Endothelial cell of umbilical vein (primary cell): ENCODE measurements around the gene MRGPRF. TPM values are rescaled to one million over a fixed set of nuclear protein-coding genes. Genes with fewer than 3 reads are reported as not detected.

ENCODE experiments used
- BruUV-seq: library from RNA; stranded (reverse); fragments of 400-500 nt; replicated peaks from 2 replicates; lab custom pipeline; 2021; lab: Mats Ljungman, UMichigan
- CTCF ChIA-PET: fragments of 300-600, 350-600 bp; sonication (Branson Sonifier 250); formaldehyde crosslinking; loops from one replicate; lab custom pipeline; 2021; ENCODE audit warnings: antibody characterized with exemption, inconsistent platforms; lab: Charles Lee
- POLR2A ChIA-PET: fragments of 300-600, 350-600 bp; sonication (Branson Sonifier 250); formaldehyde crosslinking; loops from one replicate; lab custom pipeline; 2021; ENCODE audit warnings: antibody characterized with exemption, inconsistent platforms; lab: Charles Lee
- DNase-seq: peaks from one replicate; pipeline ENCODE4 v3.0.0-alpha.2; 2011; ENCODE audit warnings: low read depth, low spot score
- FAIRE-seq: peaks from 2 replicates; lab custom pipeline; 2011; peaks lifted over from hg19 to GRCh38; lab: Jason Lieb, UNC
- H2AFZ ChIP-seq: 2 replicates; pipeline ENCODE4 v1.6.0; 2012; ENCODE audit warnings: low read depth, low read length, control low read depth, inconsistent platforms
- H3K27ac ChIP-seq: 2 replicates; pipeline ENCODE4 v1.5.1; 2011; ENCODE audit warnings: low read depth, mild to moderate bottlenecking, control low read depth, low read length, moderate library complexity; ENCODE audit not compliant: insufficient read depth
- H3K27me3 ChIP-seq, 2 experiments: 2 replicates each; pipeline versions ENCODE4 v1.6.0 to v1.6.1; 2011; ENCODE audit warnings: low read length in 2 of 2, mixed read lengths in 1 of 2; ENCODE audit not compliant: control insufficient read depth in 2 of 2, insufficient read depth in 2 of 2
- H3K36me3 ChIP-seq, 2 experiments: 2 replicates in 1 of 2; 3 replicates in 1 of 2; pipeline ENCODE4 v1.5.1; 2011; ENCODE audit warnings: low read length in 2 of 2, mild to moderate bottlenecking in 1 of 2, moderate library complexity in 1 of 2; ENCODE audit not compliant: control insufficient read depth in 2 of 2, insufficient read depth in 2 of 2; ENCODE audit errors: extremely low read depth in 1 of 2
- H3K4me1 ChIP-seq: 3 replicates; pipeline ENCODE4 v1.5.1; 2011; ENCODE audit warnings: mild to moderate bottlenecking, low read length; ENCODE audit not compliant: control insufficient read depth, insufficient read depth; ENCODE audit errors: extremely low read depth
- H3K4me2 ChIP-seq: 2 replicates; pipeline ENCODE4 v1.6.1; 2011; ENCODE audit warnings: low read length, control low read depth, mixed read lengths; ENCODE audit not compliant: insufficient read depth
- H3K4me3 ChIP-seq, 3 experiments: fragments of 200-600 bp in 1 of 3; sonication (generic), shearing (Covaris generic) in 1 of 3; replicated peaks in 1 of 3; 2 replicates each; pipeline ENCODE4 v1.5.1; 2011 to 2016; ENCODE audit warnings: control low read depth in 3 of 3, low read length in 3 of 3, mild to moderate bottlenecking in 2 of 3, inconsistent platforms in 1 of 3, low read depth in 1 of 3, moderate library complexity in 1 of 3; ENCODE audit not compliant: insufficient read depth in 1 of 3
- H3K79me2 ChIP-seq: 2 replicates; pipeline ENCODE4 v1.6.0; 2012; ENCODE audit warnings: low read length, inconsistent platforms; ENCODE audit not compliant: control insufficient read depth, insufficient read depth
- H3K9ac ChIP-seq: replicated peaks from 2 replicates; pipeline ENCODE3; 2011; ENCODE audit warnings: low read length, control low read depth; ENCODE audit not compliant: insufficient read depth; ENCODE audit errors: extremely low read depth
- H3K9me1 ChIP-seq: replicated peaks from 3 replicates; pipeline ENCODE4 v1.6.0; 2011; ENCODE audit warnings: mild to moderate bottlenecking, low read length; ENCODE audit not compliant: control insufficient read depth, insufficient read depth; ENCODE audit errors: extremely low read depth
- H3K9me3 ChIP-seq: replicated peaks from 2 replicates; pipeline ENCODE4 v1.5.1; 2012; ENCODE audit warnings: low read length, inconsistent platforms; ENCODE audit not compliant: control insufficient read depth, insufficient read depth
- H4K20me1 ChIP-seq: replicated peaks from 2 replicates; pipeline ENCODE3; 2011; ENCODE audit warnings: mild to moderate bottlenecking, low read length; ENCODE audit not compliant: control insufficient read depth, insufficient read depth; ENCODE audit errors: extremely low read depth
- CTCF ChIP-seq, 2 donors: IDR thresholded peaks; 1 replicate in 1 of 2; 2 replicates in 1 of 2; pipeline ENCODE4 v1.5.1; 2011; ENCODE audit warnings: low read length in 2 of 2, mild to moderate bottlenecking in 2 of 2, moderate library complexity in 2 of 2, control low read depth in 1 of 2, inconsistent platforms in 1 of 2, low read depth in 1 of 2; ENCODE audit not compliant: insufficient read depth in 1 of 2; ENCODE audit errors: extremely low read depth in 1 of 2
- EZH2 ChIP-seq: IDR thresholded peaks from 2 replicates; pipeline ENCODE4 v1.6.1; 2012; ENCODE audit warnings: borderline replicate concordance, low read depth, mild to moderate bottlenecking, moderate library complexity, low read length, inconsistent platforms; ENCODE audit not compliant: severe bottlenecking
- FOS ChIP-seq: IDR thresholded peaks from 2 replicates; pipeline ENCODE4 v1.6.1; 2011; ENCODE audit warnings: mild to moderate bottlenecking, low read length, moderate library complexity, borderline replicate concordance; ENCODE audit not compliant: insufficient read depth
- GATA2 ChIP-seq: IDR thresholded peaks from 2 replicates; pipeline ENCODE4 v1.7.0; 2011; ENCODE audit warnings: low read depth, mild to moderate bottlenecking, moderate library complexity, mixed read lengths, low read length; ENCODE audit not compliant: insufficient read length, insufficient read depth
- JUN ChIP-seq: IDR thresholded peaks from 2 replicates; pipeline ENCODE4 v1.6.1; 2011; ENCODE audit warnings: borderline replicate concordance, low read depth; ENCODE audit not compliant: insufficient read length, insufficient read depth
- MAX ChIP-seq: IDR thresholded peaks from 2 replicates; pipeline ENCODE4 v1.6.1; 2011; ENCODE audit not compliant: insufficient read depth, insufficient read length
- MYC ChIP-seq: IDR thresholded peaks from one replicate; pipeline ENCODE4 v1.6.1; 2011; ENCODE audit warnings: mild to moderate bottlenecking, low read depth, low read length
- POLR2A ChIP-seq: IDR thresholded peaks from 2 replicates; pipeline ENCODE4 v1.6.1; 2012; ENCODE audit warnings: low read depth, mild to moderate bottlenecking, control low read depth, low read length
- POLR2AphosphoS5 ChIP-seq: IDR thresholded peaks from 2 replicates; pipeline ENCODE4 v1.6.1; 2012; ENCODE audit warnings: low read depth, mild to moderate bottlenecking, control low read depth, low read length, moderate library complexity; ENCODE audit not compliant: insufficient read depth
- dilution Hi-C: fragments of 300-500 bp; cut with MboI; formaldehyde crosslinking; loops from one replicate; pipeline ENCODE4 v1.15.0; 2019; ENCODE audit warnings: low sequenced_read_pairs; ENCODE audit not compliant: extremely low pct_ligation_motif_present
- intact Hi-C: fragments of 100-400 bp; cut with micrococcal nuclease; formaldehyde crosslinking; loops from one replicate; pipeline ENCODE4 v1.10.0; 2022
- polyA plus RNA-seq, 4 experiments: library from polyadenylated mRNA; depleted of rRNA in 3 of 4; stranded (reverse) in 3 of 4; unstranded in 1 of 4; fragments of >200 nt; gene quantifications; 2 replicates each; pipeline versions ENCODE4 v1.2.1 to v1.2.3, GENCODE V29; 2011 to 2012; ENCODE audit warnings: missing spikeins in 1 of 4
- total RNA-seq: library from RNA; stranded (reverse); gene quantifications from 2 replicates; pipeline ENCODE4 v1.2.3, GENCODE V29; 2021

MRGPRF gene
- total and polyA plus RNA-seq, 2 donors (not counting 3 experiments of a cell fraction or from before 2014, with no cell fraction given): not detected

GRCh38 chr11:68988491-68988890, 24.6 kb downstream of the MRGPRF start:
- no peaks in the 10 kb centered on the region for H3K9me3 ChIP-seq
- CTCF ChIA-PET: no interaction called here
- H3K27me3 ChIP-seq: peaks cover 6 to 18% of the 10 kb centered on the region in 2 experiments
- FAIRE-seq: no peak
- no peak overlapping the region for H3K9ac ChIP-seq
- no peak for TF ChIP-seq EZH2
- TF ChIP-seq POLR2A: no peak
- TF ChIP-seq POLR2AphosphoS5: no peak
- TF ChIP-seq FOS: no peak
- no peak for TF ChIP-seq MYC
- no peak for TF ChIP-seq MAX
- TF ChIP-seq CTCF (IDR thresholded peaks at IDR 0.05; ENCODE audit: extremely low read depth in 1 of 2, insufficient read depth in 1 of 2, low read depth in 1 of 2, low read length in 2 of 2): no peak
- no peak for TF ChIP-seq GATA2
- no peak for TF ChIP-seq JUN
- no peaks in the 10 kb centered on the region for H3K79me2 ChIP-seq
- intact Hi-C loops (no loop called here), dilution Hi-C loops (no loop called here)
- no peak overlapping the region for H3K4me3 ChIP-seq
- H3K4me1 ChIP-seq: no peaks in the 10 kb centered on the region
- no peak overlapping the region for H3K4me2 ChIP-seq
- no TSS peak for BruUV-seq
- H3K9me1 ChIP-seq: no peaks in the 10 kb centered on the region
- DNase-seq: no peak
- POLR2A ChIA-PET: no interaction called here
- no peaks in the 10 kb centered on the region for H3K36me3 ChIP-seq
- H2AFZ ChIP-seq: no peak overlapping the region
- H3K27ac ChIP-seq: no peak overlapping the region
- no peaks in the 10 kb centered on the region for H4K20me1 ChIP-seq
